Kidney capillary endothelial cell (primary cell): ENCODE results near the gene RFX3.

ENCODE experiments used
- DNase-seq: peaks from one replicate; pipeline ENCODE4 v3.0.0-alpha.2; 2018; ENCODE audit warnings: low spot score

RFX3 gene

GRCh38 chr9:3205421-3206095, 320.2 kb downstream of the RFX3 start:
- no peak for DNase-seq

DNA sequence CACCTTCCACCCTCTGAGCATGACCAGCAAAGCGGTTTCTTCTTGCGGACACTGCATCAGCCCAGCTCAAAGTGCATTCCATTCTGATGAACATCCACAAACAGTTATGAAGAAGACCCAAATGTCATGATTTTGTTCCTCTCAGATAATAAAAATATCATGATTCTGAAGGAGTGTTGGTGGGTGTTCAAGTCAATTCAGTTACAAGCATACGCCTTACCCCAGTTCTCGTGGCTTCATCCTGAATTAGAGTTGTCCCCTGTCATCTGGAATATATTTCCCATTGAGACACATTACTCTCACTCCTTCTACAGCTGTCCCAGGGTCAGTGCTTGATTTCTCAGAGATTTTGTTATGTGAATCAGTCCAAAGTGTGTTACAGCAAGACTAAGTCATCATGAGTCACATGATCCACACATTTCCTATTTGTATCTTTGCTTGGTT, 325.4 kb downstream of the RFX3 start:
- DNase-seq, result peak; percentile 30

DNA sequence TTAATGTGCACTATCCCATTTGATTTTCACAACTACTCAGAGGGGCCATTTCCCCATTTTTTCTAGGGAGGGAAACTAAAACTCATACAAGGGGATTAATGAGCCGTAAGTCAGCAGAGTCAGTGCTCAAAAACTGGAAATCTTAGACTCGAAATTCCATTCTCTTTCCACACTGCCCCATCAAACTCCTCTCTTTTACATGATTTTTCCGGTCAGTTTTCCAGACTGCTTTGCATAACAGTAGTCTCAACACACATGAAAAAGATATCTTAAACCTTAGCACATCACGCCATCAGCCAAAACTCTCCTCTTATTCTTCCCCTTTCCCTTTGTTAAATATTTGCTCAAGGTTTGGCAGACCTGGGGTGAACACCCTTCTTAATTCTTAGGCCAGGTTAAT, 332.0 kb downstream of the RFX3 start:
- no peak for DNase-seq

DNA sequence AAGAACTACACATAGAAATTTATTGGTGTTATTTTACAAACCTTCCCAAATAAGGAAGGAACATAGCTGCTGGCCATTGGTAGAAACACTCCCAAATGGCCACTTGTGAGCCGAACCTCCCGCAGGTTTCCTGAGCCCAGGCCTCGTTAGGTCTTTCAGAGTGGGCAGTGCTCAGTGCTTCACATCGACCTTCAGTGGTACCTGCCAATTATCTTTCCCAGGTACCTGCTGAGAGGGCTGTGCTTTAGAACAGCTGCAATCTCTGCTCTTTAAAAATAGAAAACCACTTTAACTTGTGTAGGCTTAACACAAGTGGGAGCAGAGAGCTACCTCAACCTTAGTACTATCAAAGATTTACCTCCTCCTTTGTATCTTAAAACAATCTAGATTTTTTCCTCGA, 334.1 kb downstream of the RFX3 start:
- no peak for DNase-seq

- no peak for DNase-seq
These were observed 336.5 kb downstream of the RFX3 start for GRCh38 chr9:3189113-3189861.

DNA sequence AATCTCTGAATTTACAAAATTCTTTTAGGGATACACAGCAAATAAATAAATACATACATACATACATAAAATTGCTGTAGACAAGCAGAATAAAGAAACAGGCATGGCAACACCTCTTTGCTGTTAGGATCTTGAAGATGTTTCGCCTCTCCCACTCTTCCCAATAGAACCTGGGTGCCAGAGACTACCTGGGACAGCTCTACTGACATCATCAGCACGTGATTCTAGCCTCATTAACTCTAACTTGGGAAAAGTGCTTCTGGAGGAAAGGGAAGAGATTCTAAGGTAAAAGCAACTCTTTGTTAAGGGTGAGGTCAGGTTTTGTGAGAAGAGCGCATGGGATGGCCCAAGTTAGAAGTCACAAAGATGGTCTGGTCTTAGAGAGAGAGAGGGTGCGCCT, 339.1 kb downstream of the RFX3 start:
- DNase-seq, result no peak

- DNase-seq, result no peak
These were observed 344.5 kb downstream of the RFX3 start for GRCh38 chr9:3181049-3181953.

- no peak for DNase-seq
These were observed 345.1 kb downstream of the RFX3 start for GRCh38 chr9:3180696-3181048.

DNA sequence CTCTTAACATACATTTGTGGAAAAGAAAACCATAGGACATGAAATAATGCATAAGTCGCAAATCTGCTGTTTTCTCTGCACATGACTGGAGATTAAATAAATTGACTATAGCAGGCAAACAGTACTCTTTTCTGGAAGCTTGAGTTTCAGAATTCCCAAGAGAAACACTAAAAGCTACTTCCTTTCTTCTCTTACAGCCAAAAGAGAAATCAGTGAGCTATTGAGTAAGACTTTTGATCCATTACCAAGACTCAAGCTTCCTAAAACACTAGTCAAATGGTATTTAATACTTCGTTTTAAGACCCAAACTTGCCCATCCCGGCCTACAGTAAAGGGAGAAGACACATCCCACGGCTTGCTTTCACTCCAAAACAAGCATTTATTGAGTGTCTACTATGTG, 346.1 kb downstream of the RFX3 start:
- no peak for DNase-seq

DNA sequence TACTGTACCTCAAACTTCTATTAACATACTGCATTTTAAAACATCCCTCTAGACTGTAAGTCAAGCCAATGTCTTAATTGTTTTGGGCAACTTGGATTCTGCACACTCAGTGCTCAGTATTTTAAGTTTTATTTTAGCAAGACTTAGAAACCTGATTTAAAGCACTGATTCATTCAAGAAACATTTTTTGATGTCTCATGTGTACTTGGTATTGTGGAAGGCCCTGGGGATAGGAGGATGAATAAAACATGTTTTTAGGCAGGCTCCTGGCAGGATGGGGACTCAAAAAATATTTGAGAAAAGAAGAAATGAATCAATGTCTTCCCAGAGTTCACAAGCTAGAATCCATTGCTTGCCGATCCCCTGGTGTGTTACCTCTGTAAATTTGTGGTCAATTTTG, 347.9 kb downstream of the RFX3 start:
- no peak for DNase-seq

GRCh38 chr9:3177146-3177761, 348.5 kb downstream of the RFX3 start:
- no peak for DNase-seq

GRCh38 chr9:3173374-3173773, 352.4 kb downstream of the RFX3 start:
- DNase-seq, result no peak

DNA sequence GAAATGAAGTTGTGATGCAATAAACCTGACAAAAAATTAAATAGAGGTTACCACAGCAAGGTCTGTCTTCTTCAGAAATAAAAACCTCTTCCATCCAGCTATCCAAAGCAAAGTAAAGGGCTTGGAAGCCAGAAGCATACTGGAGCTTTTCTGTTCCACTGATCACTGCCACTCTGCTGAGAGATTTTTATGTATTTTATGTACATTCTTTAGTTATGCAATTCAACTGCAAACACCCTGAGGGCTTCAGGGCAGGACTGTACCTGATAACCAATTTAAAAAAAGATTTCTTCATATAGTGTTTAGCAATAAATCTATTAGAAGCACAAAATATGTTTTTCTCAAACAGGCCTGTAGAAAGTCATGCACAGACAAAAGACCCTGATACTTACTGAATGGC, 355.0 kb downstream of the RFX3 start:
- no peak for DNase-seq
